Activated CD8-positive, alpha-beta memory T cell treated with anti-CD3 and anti-CD28 coated beads for 1 hour (primary cell): ENCODE measurements around the gene CDK5R2.

Experiments
- DNase-seq, 2 donors: peaks; one replicate each; pipeline ENCODE4 v3.0.0-alpha.2; 2020; ENCODE audit warnings: low read depth in 1 of 2; ENCODE audit errors: extremely low read depth in 1 of 2

CDK5R2 gene

DNA sequence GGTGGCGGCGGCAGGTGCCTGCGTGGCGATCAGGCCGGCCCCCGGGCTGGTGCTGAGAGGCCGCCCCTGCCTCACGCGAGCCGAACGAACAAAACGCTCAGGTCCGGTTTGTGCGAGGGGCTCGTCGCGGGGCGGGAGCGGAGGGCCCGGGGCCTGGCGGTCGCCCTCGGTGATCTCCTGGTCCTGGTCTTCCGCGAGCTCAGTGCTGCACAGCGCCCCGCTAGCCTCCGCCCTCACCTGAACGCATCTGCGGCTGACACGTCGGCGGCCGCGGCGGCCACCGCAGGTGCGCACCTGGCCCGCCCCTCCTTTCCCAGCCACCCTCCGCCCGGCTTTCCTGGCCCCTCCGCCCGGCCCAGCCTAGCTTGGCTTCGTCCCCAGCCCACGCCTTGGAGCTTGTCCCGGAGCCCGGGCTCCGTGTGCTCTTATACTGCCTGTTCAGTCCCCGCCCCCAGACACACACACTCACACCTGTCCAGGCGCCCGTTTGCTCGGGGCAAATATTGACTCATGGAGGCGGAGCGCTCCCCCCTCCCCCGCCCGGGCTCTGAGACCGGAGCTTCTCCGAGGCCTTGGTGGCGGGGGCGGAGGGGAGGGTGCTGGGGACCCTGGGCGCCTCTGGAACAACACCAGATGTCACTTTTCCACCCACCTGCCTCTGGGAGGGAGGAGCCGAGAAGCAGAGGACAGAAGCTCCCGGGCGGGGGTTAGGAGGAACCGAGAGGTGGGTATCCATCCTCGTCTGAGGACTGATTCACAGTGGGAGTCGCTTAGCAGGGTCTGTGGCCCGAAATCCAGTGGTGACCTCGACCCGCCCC is 42.3 kb downstream of the CDK5R2 start:
- DNase-seq = no peak

GRCh38 chr2:219002395-219003266 is 43.2 kb downstream of the CDK5R2 start:
- no peak for DNase-seq

- no peak for DNase-seq
Observed at GRCh38 chr2:219003267-219003634, 43.8 kb downstream of the CDK5R2 start.

GRCh38 chr2:219003979-219004378 is 44.5 kb downstream of the CDK5R2 start:
- DNase-seq = no peak

DNA sequence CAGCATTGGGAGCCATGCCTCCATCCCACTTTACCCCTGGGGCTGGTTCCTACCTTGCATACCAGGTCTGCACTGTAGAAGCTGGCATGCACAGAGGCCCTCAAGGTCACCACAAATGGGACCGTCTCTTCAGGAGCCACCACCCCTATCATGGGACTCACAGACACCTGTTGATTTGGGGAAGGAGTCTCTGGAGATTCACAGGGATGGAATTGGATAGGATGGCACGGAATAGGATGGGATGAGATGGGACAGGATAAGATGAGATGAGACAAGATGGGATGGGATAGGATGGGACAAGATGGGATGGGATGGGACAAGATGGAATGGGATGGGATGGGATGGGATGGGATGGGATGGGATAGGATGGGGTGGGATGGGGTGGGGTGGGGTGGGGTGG is 49.8 kb downstream of the CDK5R2 start:
- no peak for DNase-seq

DNA sequence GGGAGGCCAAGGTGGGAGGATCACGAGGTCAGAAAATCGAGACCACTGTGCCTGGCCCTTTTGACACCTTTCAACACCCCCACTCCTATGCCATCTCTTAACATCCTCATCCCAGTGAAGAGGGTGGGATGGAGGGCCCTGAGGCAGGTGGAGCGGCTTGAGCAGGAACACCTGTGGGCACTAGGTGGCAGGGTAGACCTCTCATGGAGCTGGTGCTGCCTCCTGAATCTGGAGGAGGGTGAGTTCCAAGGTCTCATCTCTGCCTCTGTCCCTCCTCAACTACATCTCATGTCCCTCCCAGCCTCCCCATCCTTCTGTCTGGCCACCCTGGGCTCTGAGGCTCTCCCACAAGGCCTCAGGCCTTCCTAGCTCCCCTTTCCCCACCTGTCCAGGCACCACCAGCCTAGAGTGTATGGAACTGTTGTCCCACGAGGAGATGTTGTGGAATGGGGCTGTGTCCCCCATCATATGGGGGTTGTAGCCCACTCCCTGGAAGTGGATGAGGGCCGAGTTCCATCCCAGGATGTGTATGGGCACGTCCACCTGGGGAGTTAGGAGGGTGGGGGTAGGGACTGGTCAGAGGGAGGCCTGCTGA is 50.8 kb downstream of the CDK5R2 start:
- no peak for DNase-seq

GRCh38 chr2:219010873-219011272 is 51.4 kb downstream of the CDK5R2 start:
- DNase-seq = no peak
